GM08714 (cell line): ENCODE data around the gene NFASC.

ENCODE experiments used
- H3K4me3 ChIP-seq: fragments of 200-500 bp; sonication (Bioruptor generic); 2 replicates; pipeline ENCODE4 v1.5.1; 2014; ENCODE audit warnings: mild to moderate bottlenecking, low read length, inconsistent platforms
- ZNF274 ChIP-seq: IDR thresholded peaks from 2 replicates; pipeline ENCODE4 v1.6.1; 2012; ENCODE audit warnings: mild to moderate bottlenecking, low read depth, low read length

Gene NFASC

DNA sequence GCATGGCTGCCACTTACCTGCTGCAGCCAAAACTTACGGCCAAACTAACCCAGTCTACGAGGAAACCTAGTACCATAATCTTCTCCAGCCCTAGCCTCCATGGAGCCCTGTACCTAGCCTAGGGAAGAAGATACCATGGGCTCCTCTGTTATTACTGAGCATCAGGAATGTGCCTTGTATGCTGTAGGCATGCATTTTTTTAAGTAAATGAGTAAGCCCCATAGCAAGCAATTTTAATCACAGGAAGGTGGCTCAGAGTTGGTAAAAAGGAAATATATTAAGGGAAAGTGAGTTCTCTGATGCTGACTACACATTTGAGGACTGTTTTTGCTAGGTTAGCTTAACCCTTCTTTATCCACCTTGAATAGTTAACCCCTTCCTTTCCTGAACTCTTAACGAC lies 21.2 kb downstream of the NFASC start:
- no peak overlapping the region for H3K4me3 ChIP-seq
- TF ChIP-seq ZNF274, result no peak

DNA sequence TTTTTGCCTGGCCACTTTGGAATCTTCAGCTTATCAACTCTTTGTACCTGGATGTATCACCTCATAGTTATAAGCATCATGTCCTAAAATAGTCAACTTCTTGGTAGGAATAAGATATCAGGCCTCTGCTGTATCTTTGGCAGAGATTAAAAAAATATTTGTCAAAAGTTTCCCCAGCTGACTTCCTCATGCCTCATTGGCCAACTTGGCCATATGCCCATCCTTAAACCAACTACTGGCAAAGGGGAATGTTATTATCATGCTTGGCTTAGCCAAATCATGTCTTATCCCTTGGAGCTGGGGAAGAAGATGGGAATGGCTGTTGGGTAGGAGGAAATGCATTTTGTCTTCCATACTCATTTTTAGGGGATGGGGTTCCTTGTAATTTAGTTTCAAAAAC lies 23.4 kb downstream of the NFASC start:
- no peak overlapping the region for H3K4me3 ChIP-seq
- no peak for TF ChIP-seq ZNF274

DNA sequence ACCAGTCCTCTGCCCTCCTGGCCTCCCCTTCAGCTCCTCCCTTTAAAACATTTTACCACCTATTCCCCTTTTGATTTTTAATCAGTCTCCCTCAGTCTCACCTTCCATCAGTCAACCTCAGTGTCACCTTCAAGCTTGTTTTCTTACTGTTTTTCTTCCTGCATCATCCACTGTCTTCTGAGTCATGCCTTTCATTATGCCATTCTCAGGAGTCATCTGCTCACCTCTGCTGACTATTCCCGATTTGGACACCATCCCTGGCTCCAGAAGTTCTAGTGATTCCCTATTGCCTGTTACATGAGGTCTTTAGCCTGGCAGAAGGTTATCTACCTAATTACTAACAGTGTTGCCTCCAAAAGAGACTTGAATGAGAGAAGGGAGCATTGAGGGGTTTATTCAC lies 23.9 kb downstream of the NFASC start:
- TF ChIP-seq ZNF274, result no peak
- H3K4me3 ChIP-seq, result no peak overlapping the region

DNA sequence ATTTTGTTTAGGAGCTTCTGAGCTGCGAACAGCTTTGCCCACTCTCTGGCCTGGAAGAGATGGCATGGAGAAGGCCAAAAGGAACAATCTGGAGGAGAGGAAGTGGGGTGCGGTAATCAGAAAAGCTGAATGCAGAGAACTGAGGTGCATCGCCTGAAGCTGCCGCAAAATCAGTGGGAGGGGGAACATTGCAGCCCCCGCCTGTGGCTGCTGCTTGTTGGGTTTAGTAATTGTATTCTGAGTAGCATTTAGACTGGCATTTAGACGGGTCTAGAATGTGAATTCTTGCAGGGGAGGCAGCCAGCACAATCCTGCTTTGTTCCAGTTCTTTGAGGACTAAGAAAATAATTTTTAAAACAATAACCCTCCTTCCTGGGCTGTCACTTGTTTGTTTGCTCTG lies 25.4 kb downstream of the NFASC start:
- no peak for TF ChIP-seq ZNF274
- no peak overlapping the region for H3K4me3 ChIP-seq

DNA sequence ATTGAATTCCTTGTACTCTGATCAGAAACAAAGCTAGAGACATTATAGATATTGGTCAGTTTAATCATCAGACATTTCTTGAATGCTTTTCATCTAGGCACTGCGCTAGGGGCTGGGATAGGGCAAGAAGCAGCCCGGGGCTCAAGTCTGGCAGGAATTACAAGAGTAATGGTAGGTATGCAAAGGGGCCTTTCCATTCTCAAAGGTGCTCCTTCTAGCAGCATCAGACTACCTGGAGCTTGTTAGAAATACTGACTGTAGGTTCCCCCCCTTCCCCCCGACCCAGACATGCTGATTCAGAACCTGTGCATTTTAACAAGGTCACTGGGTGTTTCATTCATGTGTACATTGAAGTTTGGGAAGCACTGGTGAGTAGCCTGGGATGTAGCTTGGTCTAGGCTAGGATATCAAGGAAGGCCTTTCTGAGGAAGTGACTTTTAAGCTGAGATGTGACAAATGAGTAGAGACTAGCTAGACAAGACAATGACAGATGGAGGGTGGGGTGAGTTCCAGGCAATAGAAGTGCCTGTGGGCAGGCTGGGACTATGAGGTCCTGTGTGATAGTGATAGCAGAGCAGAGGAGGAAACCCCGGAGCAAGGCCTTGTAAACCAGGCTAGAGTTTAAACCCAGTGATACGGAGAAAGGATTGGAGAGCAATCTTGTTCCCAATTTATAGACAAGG lies 26.3 kb downstream of the NFASC start:
- no peak for TF ChIP-seq ZNF274
- no peak overlapping the region for H3K4me3 ChIP-seq

DNA sequence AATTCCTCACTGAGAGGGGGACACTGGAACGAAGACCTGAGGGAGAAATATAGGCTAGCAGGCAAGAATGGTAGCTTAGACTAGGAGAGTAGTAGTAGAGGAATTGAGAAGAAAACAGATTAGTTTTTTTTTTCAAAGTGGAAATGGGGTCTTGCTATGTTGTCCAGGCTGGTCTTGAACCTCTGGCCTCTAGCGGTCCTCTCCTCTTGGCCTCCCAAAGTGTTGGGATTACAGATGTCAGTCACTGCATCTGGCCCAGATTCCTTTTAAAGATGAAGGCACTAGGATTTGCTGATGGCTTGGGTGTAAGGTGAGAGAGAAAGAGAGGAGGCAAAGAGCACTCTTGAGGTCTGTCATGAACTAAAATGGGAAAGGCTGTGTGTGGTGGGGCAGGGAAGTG lies 30.1 kb downstream of the NFASC start:
- TF ChIP-seq ZNF274, result no peak
- no peak overlapping the region for H3K4me3 ChIP-seq

DNA sequence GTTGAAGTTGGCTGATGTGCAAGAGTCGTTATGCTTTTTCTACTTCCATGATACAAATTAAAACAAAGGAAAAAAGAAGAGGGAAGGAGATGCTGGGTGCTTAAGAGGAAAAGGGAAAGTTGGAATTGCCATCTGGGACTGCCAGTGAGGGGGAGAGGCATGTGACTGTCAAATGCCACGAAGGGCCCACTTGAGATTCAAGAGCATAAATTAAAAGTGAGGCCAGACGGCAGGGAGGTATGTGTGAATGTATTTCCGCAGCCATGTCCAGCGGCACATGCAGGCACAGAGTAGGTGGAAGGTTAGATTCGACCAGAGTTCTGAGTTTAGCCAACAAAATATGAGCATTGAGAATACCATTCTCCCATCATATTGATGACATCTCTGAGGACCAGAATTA lies 32.0 kb downstream of the NFASC start:
- no peak overlapping the region for H3K4me3 ChIP-seq

DNA sequence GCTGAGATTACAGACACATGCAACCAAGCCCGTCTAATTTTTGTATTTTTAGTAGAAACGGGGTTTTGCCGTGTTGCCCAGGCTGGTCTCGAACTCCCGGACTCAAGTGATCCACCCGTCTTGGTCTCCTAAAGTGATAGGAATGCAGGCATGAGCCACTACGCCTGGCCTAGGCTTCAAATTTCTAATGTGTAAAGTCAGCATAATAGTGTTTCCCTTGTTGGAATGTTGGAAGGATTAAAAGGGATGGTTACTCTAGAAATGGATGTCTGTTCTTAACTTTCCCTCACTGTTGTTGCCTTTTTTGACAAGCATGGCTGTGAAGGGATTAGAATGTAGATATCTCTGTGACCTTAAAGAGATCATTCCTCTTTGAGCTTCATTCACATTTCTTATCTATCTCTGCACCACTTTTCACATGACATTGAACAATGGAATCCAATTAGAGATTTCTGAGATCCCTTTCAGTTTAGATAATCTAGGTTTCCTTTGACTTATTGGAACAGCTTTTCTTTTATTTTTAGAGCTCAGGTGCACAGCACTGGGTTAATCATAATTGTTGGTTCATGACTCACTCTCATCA lies 33.7 kb downstream of the NFASC start:
- H3K4me3 ChIP-seq, result no peak overlapping the region
- TF ChIP-seq ZNF274, result no peak

More for the DNA sequence above, 32.0 kb downstream of the NFASC start:
- TF ChIP-seq ZNF274, result no peak

DNA sequence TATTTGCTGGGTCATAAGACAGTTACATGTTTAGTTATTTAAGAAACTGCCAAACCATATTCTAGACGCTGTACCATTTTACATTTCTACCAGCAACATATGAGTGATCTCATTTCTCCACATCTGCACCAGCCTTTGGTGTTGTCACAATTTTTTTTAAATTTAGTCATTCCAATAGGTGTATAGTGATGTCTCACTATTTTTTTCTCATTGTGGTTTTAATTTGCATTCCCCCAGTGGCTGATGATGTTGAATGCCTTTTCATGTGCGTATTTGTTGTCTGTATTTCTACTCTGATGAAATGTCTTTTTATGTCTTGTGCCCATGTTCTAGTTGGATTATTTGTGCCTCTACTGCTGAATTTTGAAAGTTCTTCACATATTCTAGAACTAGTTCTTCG lies 38.4 kb downstream of the NFASC start:
- TF ChIP-seq ZNF274, result no peak
- no peak overlapping the region for H3K4me3 ChIP-seq

DNA sequence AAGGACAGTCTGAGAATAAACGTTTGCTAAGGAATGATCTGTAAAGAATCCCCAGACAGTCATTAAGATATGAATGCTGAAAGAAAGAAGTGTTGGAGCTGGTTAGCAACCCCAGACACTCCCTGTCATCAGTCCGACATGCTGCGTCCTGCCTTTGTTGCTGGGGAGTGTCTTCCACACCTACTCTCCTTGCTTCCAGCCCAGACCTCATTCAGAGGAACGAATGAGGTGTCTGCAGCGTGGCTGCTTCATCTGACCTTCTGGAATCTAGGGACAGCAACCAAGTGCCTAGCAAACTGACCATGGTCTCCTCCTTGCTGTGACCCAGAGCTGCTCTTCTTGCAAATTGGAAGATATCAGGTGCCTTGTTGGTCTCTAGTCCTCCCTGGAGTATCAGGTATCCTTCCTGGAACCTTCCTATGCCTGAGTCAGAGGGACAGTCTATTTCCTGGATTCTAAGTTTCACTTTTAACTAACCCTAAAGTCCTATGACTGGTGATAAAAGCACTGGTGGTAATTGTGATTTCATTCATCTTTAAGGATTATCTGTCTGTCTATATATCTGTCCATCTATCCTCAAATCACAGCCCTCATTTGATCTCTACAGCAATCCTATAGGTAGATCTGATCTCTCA lies 45.3 kb downstream of the NFASC start:
- no peak overlapping the region for H3K4me3 ChIP-seq
- TF ChIP-seq ZNF274, result no peak

DNA sequence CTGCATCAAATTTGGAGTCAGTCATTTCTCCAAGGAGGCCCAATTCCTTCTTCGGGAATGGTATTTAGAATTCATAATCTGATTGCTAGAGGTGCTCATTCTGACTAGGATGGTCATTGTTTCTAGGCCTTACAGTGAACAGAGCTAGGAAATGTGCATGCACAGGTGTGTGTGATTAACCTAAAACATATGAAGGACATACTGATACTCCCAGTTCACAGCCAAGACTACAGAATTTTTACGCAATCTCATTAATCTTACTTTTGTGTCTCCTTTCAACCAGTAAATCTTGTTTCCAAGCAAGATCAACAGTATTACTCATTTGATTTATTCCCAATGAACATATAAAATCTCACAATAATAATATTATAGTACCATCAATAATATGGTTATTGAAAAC lies 47.1 kb downstream of the NFASC start:
- TF ChIP-seq ZNF274, result no peak
- no peak overlapping the region for H3K4me3 ChIP-seq

DNA sequence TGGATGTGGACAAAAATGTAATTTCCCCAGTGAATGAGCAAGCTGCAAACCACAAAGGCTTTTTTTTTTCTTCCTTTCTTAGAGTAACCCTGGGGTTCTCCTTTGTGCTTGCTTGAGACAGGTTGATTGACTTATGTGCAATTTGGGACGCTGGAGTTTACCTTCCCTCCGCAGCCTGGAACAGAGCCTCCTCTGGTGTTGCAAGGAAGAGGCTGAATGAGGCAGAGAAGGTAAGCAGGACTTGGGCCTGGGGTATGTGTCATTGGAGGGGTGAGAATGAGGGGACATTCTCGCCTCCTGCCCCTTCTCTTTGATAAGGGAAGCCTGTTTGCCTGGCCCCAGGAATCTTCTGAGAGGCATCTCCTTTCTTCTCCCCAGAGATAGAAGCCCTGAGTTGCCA lies 49.8 kb downstream of the NFASC start:
- no peak overlapping the region for H3K4me3 ChIP-seq
- TF ChIP-seq ZNF274, result no peak

DNA sequence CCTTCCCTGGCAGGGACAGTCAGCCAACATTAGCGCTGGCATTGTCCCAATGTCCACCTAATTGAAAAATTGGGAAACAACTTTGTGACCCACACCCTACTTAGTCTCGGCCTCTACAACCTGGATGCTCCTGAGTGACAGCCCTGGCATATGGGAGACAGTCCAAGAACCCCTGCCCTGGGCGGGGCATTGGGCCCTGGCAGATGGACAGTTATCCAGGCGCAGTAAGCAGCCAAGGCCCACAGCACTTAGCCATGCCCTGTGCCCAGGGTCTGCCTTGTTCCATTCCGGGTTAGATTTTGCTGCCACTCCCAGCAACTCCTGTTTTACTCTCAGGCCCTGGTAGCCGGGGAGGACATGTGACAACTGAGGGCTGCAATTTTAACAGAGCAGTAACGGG lies 50.3 kb downstream of the NFASC start:
- no peak for TF ChIP-seq ZNF274
- no peak overlapping the region for H3K4me3 ChIP-seq

DNA sequence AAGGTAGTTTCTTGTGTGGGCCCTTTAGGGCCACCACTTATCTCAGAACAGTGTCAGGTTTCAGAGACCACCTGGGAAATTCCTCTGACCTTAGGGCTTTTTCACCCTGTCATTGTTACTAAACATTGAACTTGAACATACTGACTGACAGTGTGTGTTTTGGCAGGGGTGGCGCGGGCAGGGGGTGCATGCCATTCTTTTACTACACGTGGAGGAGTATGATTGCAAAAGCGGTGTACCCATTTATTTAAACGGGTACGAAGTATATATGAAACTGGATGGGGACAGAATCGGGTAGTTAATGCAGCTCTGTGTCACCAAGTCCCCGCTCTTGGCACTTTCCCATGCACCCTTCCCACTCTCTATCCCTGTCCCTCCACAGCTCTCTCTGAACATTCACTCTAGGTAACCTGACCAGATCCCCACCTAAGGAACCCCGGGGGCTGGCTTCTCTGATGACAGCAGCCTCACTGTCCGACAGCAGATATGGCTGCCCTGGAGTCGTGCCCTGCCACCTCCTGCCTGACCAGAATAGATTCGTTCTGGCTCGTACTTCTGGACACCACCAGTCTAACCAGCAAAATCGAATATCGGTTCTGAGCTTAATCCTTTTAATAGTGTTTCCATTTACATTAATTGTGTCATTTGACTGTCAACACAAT lies 51.3 kb downstream of the NFASC start:
- no peak for TF ChIP-seq ZNF274
- no peak overlapping the region for H3K4me3 ChIP-seq

DNA sequence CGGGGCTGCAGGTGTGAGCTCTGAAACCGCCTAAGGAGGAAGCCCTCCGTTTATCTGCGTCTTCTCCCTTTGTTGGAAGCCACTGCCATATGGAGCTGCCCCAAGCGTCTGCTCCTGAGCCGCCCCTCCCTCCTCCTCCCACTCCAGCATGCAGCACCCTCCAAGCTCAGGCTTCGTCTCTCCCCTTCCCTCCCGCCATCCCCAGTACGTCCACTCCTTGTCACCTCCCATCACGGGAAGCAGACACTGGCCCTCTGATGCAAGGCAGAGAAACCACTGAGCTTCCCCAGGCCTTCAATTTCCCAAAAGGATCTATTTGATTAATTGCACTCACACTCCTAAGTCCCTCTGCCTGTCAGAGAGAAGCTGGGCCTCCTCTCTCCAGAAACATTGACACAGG lies 52.5 kb downstream of the NFASC start:
- H3K4me3 ChIP-seq, result no peak overlapping the region
- TF ChIP-seq ZNF274, result no peak
